ENCODE data around the gene CCDC88C. TPM values are rescaled to one million over a fixed set of nuclear protein-coding genes. Genes with fewer than 3 reads are reported as not detected.

CCDC88C gene
- total and polyA plus RNA-seq, 11 donors, result 2.4 to 15.6 (median 4.8) TPM

DNA sequence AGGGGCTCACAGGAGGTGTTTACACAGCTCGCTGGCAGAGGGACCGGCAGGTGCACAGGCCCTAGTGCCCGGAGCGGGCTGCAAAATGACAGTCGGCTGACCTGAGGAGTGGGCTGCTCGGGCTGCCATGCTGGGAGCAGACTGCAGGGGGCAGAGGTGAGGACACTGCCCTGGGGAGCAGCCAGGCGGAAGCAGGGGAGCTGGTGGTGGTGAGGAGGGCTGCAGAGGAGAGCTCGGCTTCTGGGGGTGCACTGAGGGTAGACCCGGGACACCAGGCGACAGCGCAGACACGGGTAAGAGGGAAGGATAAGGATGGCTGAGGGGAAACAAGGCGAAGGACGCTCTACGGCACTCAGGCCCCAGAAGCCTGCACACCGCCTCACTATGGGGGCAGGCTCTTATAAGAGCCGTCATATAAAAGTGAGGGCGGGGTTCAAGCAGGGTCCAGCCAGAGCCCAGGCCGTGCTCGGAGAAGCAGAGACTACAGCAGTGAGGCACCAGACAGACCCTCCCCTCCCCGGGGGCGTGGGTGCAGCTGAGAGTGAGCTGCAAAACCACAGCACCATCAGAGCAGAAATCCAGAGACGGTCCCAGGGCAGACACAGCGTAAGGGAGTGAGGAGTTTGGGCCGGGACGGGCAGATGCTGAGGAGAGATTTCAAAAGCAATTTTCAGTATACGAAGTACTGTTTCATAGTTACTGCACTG lies 62.5 kb downstream of the CCDC88C start:
- H3K4me3 ChIP-seq, result no peak overlapping the region
- TF ChIP-seq, protein P1, sequence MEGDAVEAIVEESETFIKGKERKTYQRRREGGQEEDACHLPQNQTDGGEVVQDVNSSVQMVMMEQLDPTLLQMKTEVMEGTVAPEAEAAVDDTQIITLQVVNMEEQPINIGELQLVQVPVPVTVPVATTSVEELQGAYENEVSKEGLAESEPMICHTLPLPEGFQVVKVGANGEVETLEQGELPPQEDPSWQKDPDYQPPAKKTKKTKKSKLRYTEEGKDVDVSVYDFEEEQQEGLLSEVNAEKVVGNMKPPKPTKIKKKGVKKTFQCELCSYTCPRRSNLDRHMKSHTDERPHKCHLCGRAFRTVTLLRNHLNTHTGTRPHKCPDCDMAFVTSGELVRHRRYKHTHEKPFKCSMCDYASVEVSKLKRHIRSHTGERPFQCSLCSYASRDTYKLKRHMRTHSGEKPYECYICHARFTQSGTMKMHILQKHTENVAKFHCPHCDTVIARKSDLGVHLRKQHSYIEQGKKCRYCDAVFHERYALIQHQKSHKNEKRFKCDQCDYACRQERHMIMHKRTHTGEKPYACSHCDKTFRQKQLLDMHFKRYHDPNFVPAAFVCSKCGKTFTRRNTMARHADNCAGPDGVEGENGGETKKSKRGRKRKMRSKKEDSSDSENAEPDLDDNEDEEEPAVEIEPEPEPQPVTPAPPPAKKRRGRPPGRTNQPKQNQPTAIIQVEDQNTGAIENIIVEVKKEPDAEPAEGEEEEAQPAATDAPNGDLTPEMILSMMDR (IDR thresholded peaks at IDR 0.05), result peak in 2 of 12 donors; percentile 15 to 17
- no peak for TF ChIP-seq POLR2A (IDR thresholded peaks at IDR 0.05)
- peaks cover 0 to 16% (median 0%) of the 10 kb centered on the region in 9 donors for H3K36me3 ChIP-seq
- no peaks in the 10 kb centered on the region for H3K9me3 ChIP-seq
- whole genome bisulfite sequencing, 4 donors, result 72 to 77% (median 76%) methylated on average over 27 of the region's 27 CpGs
- no peak for DNase-seq
- H3K4me1 ChIP-seq, result peaks cover 0 to 38% (median 15%) of the 10 kb centered on the region in 12 donors
- peaks cover 0 to 23% (median 0%) of the 10 kb centered on the region in 9 donors for H3K27me3 ChIP-seq
- H3K27ac ChIP-seq, result peak overlapping the region in 1 of 12 donors; percentile 32
- no peak for ATAC-seq
- intact Hi-C loops (cut with DNase I), result no loop called here

DNA sequence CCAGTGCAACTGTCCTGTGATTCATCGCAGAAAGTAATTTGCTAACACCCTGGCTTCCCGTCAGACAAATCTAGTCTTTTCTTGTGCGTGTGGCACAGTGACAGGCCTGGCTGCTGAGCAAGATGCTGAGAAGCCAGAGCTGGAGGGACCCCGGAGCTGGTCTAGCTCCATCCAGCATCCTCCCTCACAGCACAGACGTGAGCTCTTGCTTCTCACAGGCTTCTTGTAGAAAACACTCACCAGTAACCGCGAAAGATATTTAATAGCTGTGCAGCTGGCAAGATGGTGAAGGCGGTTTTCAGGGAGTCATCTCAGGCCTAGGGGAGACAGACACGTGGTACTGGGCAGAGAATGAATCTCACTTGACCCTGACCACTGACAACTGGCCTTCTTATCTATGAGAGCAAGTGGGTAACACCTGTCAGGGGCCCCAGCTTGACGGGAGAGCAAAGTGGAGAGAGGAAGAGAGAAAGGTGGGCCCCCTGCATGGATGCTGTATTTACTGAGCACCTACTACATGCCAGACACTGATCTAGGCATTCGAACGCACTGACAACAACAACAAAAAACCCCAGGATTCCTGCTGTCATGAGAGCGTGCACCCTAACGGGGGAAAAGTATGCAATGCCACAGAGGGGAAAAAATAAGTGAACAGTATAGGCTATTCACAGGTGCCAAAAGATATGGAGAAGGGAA lies 63.3 kb downstream of the CCDC88C start:
- Histone ChIP-seq H3K4me1 (peaks cover 0 to 45% (median 15%) of the 10 kb centered on the region in 12 donors), H3K4me3 (no peak overlapping the region), H3K36me3 (peaks cover 0 to 12% (median 0%) of the 10 kb centered on the region in 9 donors), H3K9me3 (no peaks in the 10 kb centered on the region), H3K27me3 (peaks cover 0 to 23% (median 0%) of the 10 kb centered on the region in 9 donors), H3K27ac (no peak overlapping the region)
- intact Hi-C loops (cut with DNase I), result no loop called here
- no peak for TF ChIP-seq POLR2A (IDR thresholded peaks at IDR 0.05)
- TF ChIP-seq, protein P1 (IDR thresholded peaks at IDR 0.05), result no peak
- no peak for DNase-seq
- ATAC-seq, result no peak
- WGBS, 4 donors, result 79 to 86% (median 82%) methylated on average over 11 to 14 of the region's 14 CpGs

DNA sequence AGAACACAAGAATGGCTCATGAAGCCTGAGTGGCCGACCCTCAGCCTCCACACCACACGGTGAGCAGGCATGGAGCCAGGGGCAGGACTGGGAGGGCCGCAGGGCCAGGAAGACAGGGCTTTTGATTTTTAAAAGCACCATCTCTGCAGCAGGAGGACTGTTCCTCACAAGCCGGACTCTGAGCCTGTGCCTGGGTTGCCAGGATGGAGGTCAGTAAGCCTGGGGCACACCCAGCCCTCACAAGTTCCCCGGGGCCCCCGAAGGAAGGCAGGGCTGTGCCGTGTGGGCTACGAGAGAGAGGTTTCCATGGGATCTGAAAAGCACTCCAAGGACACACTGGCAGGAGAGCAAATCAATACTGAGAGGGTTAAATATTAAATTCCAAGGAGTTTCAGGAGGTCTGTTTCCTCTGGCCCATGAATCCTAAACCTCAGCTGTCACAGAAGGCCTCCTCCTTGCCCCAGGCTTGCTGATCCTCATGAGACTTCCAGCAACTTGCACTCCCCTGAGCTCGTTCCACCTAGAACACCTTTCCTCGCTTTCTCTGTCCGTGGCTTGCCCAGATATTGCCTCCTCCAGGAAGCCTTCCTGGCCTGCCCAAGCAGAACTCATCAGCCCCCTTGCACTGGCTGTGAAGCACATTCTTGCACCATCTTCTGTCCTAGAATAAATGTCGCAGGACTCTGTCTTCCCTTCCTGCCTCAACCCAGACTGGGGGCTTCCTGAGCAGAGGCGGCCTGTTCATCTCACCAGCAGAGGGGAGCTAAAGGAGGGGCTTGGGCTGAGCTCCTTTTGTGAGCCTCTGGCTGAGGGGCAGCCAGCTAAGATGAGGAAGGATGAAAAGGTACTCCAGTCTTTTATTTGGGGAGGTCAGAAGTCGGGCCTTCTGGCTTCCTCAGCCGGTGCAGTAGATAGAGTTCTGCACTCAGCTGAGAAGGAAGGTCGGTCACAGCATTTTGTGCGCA lies 64.6 kb downstream of the CCDC88C start:
- intact Hi-C loops (cut with DNase I), result loop anchor here in 1 of 10 donors (1.0 kb wide), 1 partner anchor 24 kb away; no protein-coding TSS in a partner anchor
- 70 to 77% (median 74%) methylated on average over 16 to 17 of the region's 17 CpGs for WGBS, 4 donors
- peaks cover 0 to 57% (median 19%) of the 10 kb centered on the region in 12 donors for H3K4me1 ChIP-seq
- H3K4me3 ChIP-seq, result peak overlapping the region in 1 of 12 donors; percentile 20
- H3K27me3 ChIP-seq, result peaks cover 0 to 18% (median 0%) of the 10 kb centered on the region in 9 donors
- no peak for DNase-seq
- TF ChIP-seq, protein P1 (IDR thresholded peaks at IDR 0.05), result no peak
- TF ChIP-seq POLR2A (IDR thresholded peaks at IDR 0.05), result no peak
- no peaks in the 10 kb centered on the region for H3K9me3 ChIP-seq
- no peak for ATAC-seq
- peak overlapping the region in 6 of 12 donors; percentile 8 to 69 (median 46) for H3K27ac ChIP-seq
- H3K36me3 ChIP-seq, result no peaks in the 10 kb centered on the region
